ENCODE results near the gene PLD4. TPM values are rescaled to one million over a fixed set of nuclear protein-coding genes. Genes with fewer than 3 reads are reported as not detected.

Gene PLD4
- total and polyA plus RNA-seq, 2 donors (not counting 1 experiment from before 2014, with no cell fraction given) = 0.17 TPM; not detected in 1

- no peaks in the 10 kb centered on the region for H3K79me2 ChIP-seq (ENCODE audit: control insufficient read depth, insufficient read depth, low read length)
Observed at GRCh38 chr14:104886690-104887622, 37.7 kb upstream of the PLD4 start.

GRCh38 chr14:104887623-104888488, 36.8 kb upstream of the PLD4 start:
- Histone ChIP-seq H3K27ac (ENCODE audit: insufficient read depth, low read length) (no peak overlapping the region), H2AFZ (ENCODE audit: low read length) (no peak overlapping the region), H3K36me3 (ENCODE audit: control insufficient read depth, insufficient read depth, low read length) (peaks cover 18% of the 10 kb centered on the region), H3K4me1 (ENCODE audit: control insufficient read depth, extremely low read depth, insufficient read depth, low read length) (no peaks in the 10 kb centered on the region), H3K27me3 (ENCODE audit: control insufficient read depth, insufficient read depth, low read length) (no peaks in the 10 kb centered on the region), H3K4me2 (ENCODE audit: extremely low read depth, insufficient read depth, low read length) (no peak overlapping the region), H3K9me3 (ENCODE audit: control insufficient read depth, insufficient read depth, low read depth, low read length) (no peaks in the 10 kb centered on the region), H3K79me2 (ENCODE audit: control insufficient read depth, insufficient read depth, low read length) (no peaks in the 10 kb centered on the region), H3K4me3 (replicated peaks in 1 of 4; ENCODE audit: control extremely low read depth in 1 of 4, insufficient read depth in 1 of 4, low read depth in 3 of 4, low read length in 4 of 4) (no peak overlapping the region), H3K9ac (ENCODE audit: insufficient read depth, low read length) (no peak overlapping the region), H4K20me1 (ENCODE audit: control insufficient read depth, extremely low read depth, insufficient read depth, low read length) (no peaks in the 10 kb centered on the region)
- no peak for DNase-seq (ENCODE audit: low read depth in 2 of 2)
- TF ChIP-seq EZH2 (IDR thresholded peaks at IDR 0.05; ENCODE audit: low read length, missing control alignments) (no peak), CTCF (conservative IDR thresholded peaks at IDR 0.05 in 1 of 2, IDR thresholded peaks at IDR 0.05 in 1 of 2; ENCODE audit: low read depth in 1 of 2, low read length in 2 of 2) (no peak)

More at GRCh38 chr14:104886690-104887622, 37.7 kb upstream of the PLD4 start:
- Histone ChIP-seq H3K9ac (ENCODE audit: insufficient read depth, low read length) (no peak overlapping the region), H3K9me3 (ENCODE audit: control insufficient read depth, insufficient read depth, low read depth, low read length) (no peaks in the 10 kb centered on the region), H3K4me2 (ENCODE audit: extremely low read depth, insufficient read depth, low read length) (no peak overlapping the region), H3K27ac (ENCODE audit: insufficient read depth, low read length) (no peak overlapping the region), H4K20me1 (ENCODE audit: control insufficient read depth, extremely low read depth, insufficient read depth, low read length) (no peaks in the 10 kb centered on the region), H2AFZ (ENCODE audit: low read length) (no peak overlapping the region), H3K4me3 (replicated peaks in 1 of 4; ENCODE audit: control extremely low read depth in 1 of 4, insufficient read depth in 1 of 4, low read depth in 3 of 4, low read length in 4 of 4) (no peak overlapping the region), H3K27me3 (ENCODE audit: control insufficient read depth, insufficient read depth, low read length) (no peaks in the 10 kb centered on the region), H3K36me3 (ENCODE audit: control insufficient read depth, insufficient read depth, low read length) (peaks cover 18% of the 10 kb centered on the region), H3K4me1 (ENCODE audit: control insufficient read depth, extremely low read depth, insufficient read depth, low read length) (no peaks in the 10 kb centered on the region)
- DNase-seq (ENCODE audit: low read depth in 2 of 2) = no peak
- no peak for TF ChIP-seq CTCF (conservative IDR thresholded peaks at IDR 0.05 in 1 of 2, IDR thresholded peaks at IDR 0.05 in 1 of 2; ENCODE audit: low read depth in 1 of 2, low read length in 2 of 2)
- no peak for TF ChIP-seq EZH2 (IDR thresholded peaks at IDR 0.05; ENCODE audit: low read length, missing control alignments)

Data from fibroblast of lung (primary cell).